C4-2B (cell line): ENCODE measurements around the gene FAAH2.
"Not testable (repeated sequence)": the region's sequence is repeated elsewhere in the genome, so short reads cannot be mapped to it uniquely, and the experiment has no call there.

Experiments used
- H3K27ac ChIP-seq: fragments of 450-650 bp; 2 replicates; pipeline ENCODE4 v1.5.1; 2017
- CTCF ChIP-seq: fragments of 450-650 bp; conservative IDR thresholded peaks from 2 replicates; pipeline ENCODE4 v1.5.1; 2017; ENCODE audit warnings: mild to moderate bottlenecking
- ZFX ChIP-seq: fragments of 450-650 bp; IDR thresholded peaks from 2 replicates; pipeline ENCODE4 v1.6.1; 2017

Gene FAAH2

GRCh38 chrX:57353472-57354132 lies 67.1 kb downstream of the FAAH2 start:
- TF ChIP-seq ZFX (no peak), CTCF (no peak)
- no peak overlapping the region for H3K27ac ChIP-seq

GRCh38 chrX:57364145-57364544 lies 77.6 kb downstream of the FAAH2 start:
- no peak overlapping the region for H3K27ac ChIP-seq
- TF ChIP-seq CTCF (no peak), ZFX (no peak)

- TF ChIP-seq CTCF: no peak
- no peak overlapping the region for H3K27ac ChIP-seq
Measured at GRCh38 chrX:57366430-57366829, 79.9 kb downstream of the FAAH2 start.

- no peak overlapping the region for H3K27ac ChIP-seq
- no peak for TF ChIP-seq CTCF
- no peak for TF ChIP-seq ZFX
Measured at GRCh38 chrX:57367649-57368048, 81.1 kb downstream of the FAAH2 start.

- no peak overlapping the region for H3K27ac ChIP-seq
- TF ChIP-seq ZFX (no peak), CTCF (no peak)
Measured at GRCh38 chrX:57368158-57368557, 81.7 kb downstream of the FAAH2 start.

- no peak for TF ChIP-seq ZFX
- TF ChIP-seq CTCF: no peak
- no peak overlapping the region for H3K27ac ChIP-seq
Measured at GRCh38 chrX:57379296-57379695, 92.8 kb downstream of the FAAH2 start.

- H3K27ac ChIP-seq: no peak overlapping the region
- TF ChIP-seq CTCF (no peak), ZFX (no peak)
Measured at GRCh38 chrX:57380026-57380796, 93.7 kb downstream of the FAAH2 start.

- not testable (repeated sequence) for H3K27ac ChIP-seq
Measured at GRCh38 chrX:57394162-57394561, 107.7 kb downstream of the FAAH2 start.

GRCh38 chrX:57403191-57403590 lies 116.7 kb downstream of the FAAH2 start:
- H3K27ac ChIP-seq: not testable (repeated sequence)
